K562 (cell line): ENCODE results near the gene IDH1. TPM values are rescaled to one million over a fixed set of nuclear protein-coding genes. Genes with fewer than 3 reads are reported as not detected.

Experiments
- FOXA1 ChIP-seq: fragments of 450-650 bp; IDR thresholded peaks from 2 replicates; pipeline ENCODE4 v1.6.1; 2016; ENCODE audit warnings: mild to moderate bottlenecking, borderline replicate concordance
- ILF3 ChIP-seq: fragments of 450-650 bp; IDR thresholded peaks from 2 replicates; pipeline ENCODE4 v1.6.1; 2018; ENCODE audit warnings: antibody characterized with exemption, mild to moderate bottlenecking, moderate library complexity, borderline replicate concordance
- MCM7 ChIP-seq, 2 experiments: fragments of 450-650 bp; IDR thresholded peaks; 2 replicates each; pipeline ENCODE4 v1.6.1; 2016 to 2018
- MTA2 ChIP-seq: fragments of 450-650 bp; IDR thresholded peaks from 2 replicates; pipeline ENCODE4 v1.6.1; 2016; ENCODE audit warnings: low read depth
- NBN ChIP-seq: fragments of 450-650 bp; IDR thresholded peaks from 2 replicates; pipeline ENCODE4 v1.6.1; 2016; ENCODE audit warnings: low read depth, mild to moderate bottlenecking
- POLR2AphosphoS5 ChIP-seq: IDR thresholded peaks from 2 replicates; pipeline ENCODE4 v1.6.1; 2011; ENCODE audit warnings: mild to moderate bottlenecking, low read depth, low read length, moderate library complexity; ENCODE audit not compliant: control insufficient read depth, insufficient read depth
- PRMT5 ChIP-seq: sonication (generic); formaldehyde crosslinking; IDR thresholded peaks from 2 replicates; pipeline ENCODE4 v1.5.0; 2020; ENCODE audit warnings: missing genetic modification reagents
- RAD21 ChIP-seq, 2 experiments: fragments of 250-450 bp in 1 of 2; fragments of 450-650 bp in 1 of 2; sonication (Bioruptor Pico) in 1 of 2; formaldehyde crosslinking in 1 of 2; IDR thresholded peaks in 1 of 2; conservative IDR thresholded peaks in 1 of 2; 2 replicates each; pipeline versions ENCODE4 v1.4.0 to v1.8.0; 2020 to 2022; ENCODE audit warnings: mild to moderate bottlenecking in 2 of 2, moderate library complexity in 1 of 2
- RBM34 ChIP-seq: fragments of 200-400 bp; formaldehyde crosslinking; IDR thresholded peaks from 2 replicates; pipeline ENCODE4 v1.6.1; 2018; ENCODE audit warnings: low read length, borderline replicate concordance; ENCODE audit not compliant: insufficient read depth
- TRIM24 ChIP-seq, 2 experiments: fragments of 450-650 bp; IDR thresholded peaks; 2 replicates each; pipeline ENCODE4 v1.6.1; 2016
- YY1 ChIP-seq, 3 experiments: IDR thresholded peaks; 2 replicates each; pipeline ENCODE4 v1.6.1; 2011; ENCODE audit warnings: low read length in 2 of 3, mild to moderate bottlenecking in 2 of 3, moderate library complexity in 2 of 3, borderline replicate concordance in 1 of 3, control low read depth in 1 of 3, low read depth in 1 of 3; ENCODE audit not compliant: insufficient read depth in 3 of 3, insufficient replicate concordance in 2 of 3, control insufficient read depth in 1 of 3, insufficient read length in 1 of 3; ENCODE audit errors: extremely low read depth in 1 of 3
- ZC3H11A ChIP-seq: IDR thresholded peaks from 2 replicates; pipeline ENCODE4 v1.6.1; 2012; ENCODE audit warnings: low read depth, low read length, improper control_type of control experiment
- ZNF133 ChIP-seq: fragments of 250-450 bp; sonication (Bioruptor Pico); IDR thresholded peaks from 2 replicates; pipeline ENCODE4 v1.4.0; 2020; ENCODE audit warnings: mild to moderate bottlenecking
- ZNF699 ChIP-seq: fragments of 250-450 bp; sonication (Bioruptor Pico); IDR thresholded peaks from 2 replicates; pipeline ENCODE4 v1.8.0; 2021; ENCODE audit warnings: mild to moderate bottlenecking, moderate library complexity; ENCODE audit not compliant: insufficient replicate concordance
- polyA plus RNA-seq, 8 experiments: library from polyadenylated mRNA; depleted of rRNA in 4 of 8; stranded (reverse) in 5 of 8; unstranded in 3 of 8; fragments of >200 nt; fragmentation: Nextera tagmentation in 2 of 8; fragmentation: Illumina TruSeq in 1 of 8; extraction: Ambion mirVana in 2 of 8; extraction: Trizol in 1 of 8; gene quantifications; 2 replicates each; pipeline versions ENCODE4 v1.2.1 to v1.2.3, GENCODE V29; 2011 to 2014; ENCODE audit warnings: inconsistent platforms in 1 of 8, missing spikeins in 1 of 8
- total RNA-seq, 7 experiments: library from RNA; depleted of rRNA in 6 of 7; stranded (reverse); fragments of >200 nt in 6 of 7; fragmentation: Illumina TruSeq in 2 of 7; extraction: Trizol in 2 of 7; gene quantifications; 2 replicates each; pipeline versions ENCODE4 v1.2.1 to v1.2.3, GENCODE V29; 2011 to 2021; ENCODE audit warnings: low replicate concordance in 1 of 7
- TF ChIP-seq, protein P1 (sequence below): fragments of 450-650 bp; IDR thresholded peaks from 2 replicates; pipeline ENCODE4 v1.6.1; 2018; ENCODE audit not compliant: partially characterized antibody
- TF ChIP-seq, protein P2 (sequence below): fragments of 250-450 bp; sonication (Bioruptor Pico); IDR thresholded peaks from 2 replicates; pipeline ENCODE4 v1.9.0; 2021; ENCODE audit warnings: mild to moderate bottlenecking
- TF ChIP-seq, protein P3 (sequence below): fragments of 250-450 bp; sonication (Bioruptor Pico); IDR thresholded peaks from 2 replicates; pipeline ENCODE4 v1.5.0; 2021
- TF ChIP-seq, protein P4 (sequence below): fragments of 150-350 bp; conservative IDR thresholded peaks from 2 replicates; pipeline ENCODE4 v1.6.1; 2014; ENCODE audit warnings: low read length

The IDH1 gene
- total and polyA plus RNA-seq, 9 of the 15 experiments (the other 6 are each of a cell fraction or from before 2014, with no cell fraction given): 61.9 to 194 (median 101) TPM

DNA sequence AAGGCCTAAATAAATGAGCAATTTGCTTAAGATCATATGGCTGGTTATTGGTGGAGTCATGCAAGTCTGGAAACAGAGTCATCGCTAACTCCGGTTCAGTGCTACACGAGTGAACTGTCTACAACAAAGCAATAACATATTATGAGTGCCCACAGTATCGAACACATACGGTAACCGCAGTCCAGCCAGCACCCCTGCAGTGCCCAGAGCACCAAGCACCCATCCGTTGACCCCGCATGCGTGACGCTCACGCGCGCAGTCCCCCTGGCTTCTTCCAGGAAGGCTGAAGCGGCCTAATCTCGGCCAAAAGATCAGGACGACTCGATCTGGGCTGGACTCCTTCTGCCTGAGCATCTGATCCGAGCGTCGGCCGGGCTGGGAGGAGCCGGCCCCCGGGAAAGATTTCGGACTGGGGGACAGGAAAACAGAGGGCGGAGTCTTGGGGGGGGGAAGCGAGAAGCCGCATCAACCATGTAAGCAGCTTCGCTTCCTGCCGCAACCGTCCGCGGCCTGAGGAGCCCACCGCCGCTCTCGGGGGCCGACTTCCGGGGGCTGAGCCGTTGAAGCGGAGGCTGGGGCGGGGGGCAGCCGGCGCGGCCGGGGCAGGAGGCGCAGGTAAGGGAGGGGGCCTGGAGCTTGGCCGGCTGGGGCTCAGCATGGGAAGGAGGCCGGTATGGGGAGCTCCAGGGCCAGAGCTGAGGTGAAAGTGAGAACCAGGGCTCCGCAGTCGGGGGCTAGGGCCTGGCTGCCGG is 11.1 kb upstream of the IDH1 start, which contains the start of gene PIKFYVE (continued):
- TF ChIP-seq, protein P1, sequence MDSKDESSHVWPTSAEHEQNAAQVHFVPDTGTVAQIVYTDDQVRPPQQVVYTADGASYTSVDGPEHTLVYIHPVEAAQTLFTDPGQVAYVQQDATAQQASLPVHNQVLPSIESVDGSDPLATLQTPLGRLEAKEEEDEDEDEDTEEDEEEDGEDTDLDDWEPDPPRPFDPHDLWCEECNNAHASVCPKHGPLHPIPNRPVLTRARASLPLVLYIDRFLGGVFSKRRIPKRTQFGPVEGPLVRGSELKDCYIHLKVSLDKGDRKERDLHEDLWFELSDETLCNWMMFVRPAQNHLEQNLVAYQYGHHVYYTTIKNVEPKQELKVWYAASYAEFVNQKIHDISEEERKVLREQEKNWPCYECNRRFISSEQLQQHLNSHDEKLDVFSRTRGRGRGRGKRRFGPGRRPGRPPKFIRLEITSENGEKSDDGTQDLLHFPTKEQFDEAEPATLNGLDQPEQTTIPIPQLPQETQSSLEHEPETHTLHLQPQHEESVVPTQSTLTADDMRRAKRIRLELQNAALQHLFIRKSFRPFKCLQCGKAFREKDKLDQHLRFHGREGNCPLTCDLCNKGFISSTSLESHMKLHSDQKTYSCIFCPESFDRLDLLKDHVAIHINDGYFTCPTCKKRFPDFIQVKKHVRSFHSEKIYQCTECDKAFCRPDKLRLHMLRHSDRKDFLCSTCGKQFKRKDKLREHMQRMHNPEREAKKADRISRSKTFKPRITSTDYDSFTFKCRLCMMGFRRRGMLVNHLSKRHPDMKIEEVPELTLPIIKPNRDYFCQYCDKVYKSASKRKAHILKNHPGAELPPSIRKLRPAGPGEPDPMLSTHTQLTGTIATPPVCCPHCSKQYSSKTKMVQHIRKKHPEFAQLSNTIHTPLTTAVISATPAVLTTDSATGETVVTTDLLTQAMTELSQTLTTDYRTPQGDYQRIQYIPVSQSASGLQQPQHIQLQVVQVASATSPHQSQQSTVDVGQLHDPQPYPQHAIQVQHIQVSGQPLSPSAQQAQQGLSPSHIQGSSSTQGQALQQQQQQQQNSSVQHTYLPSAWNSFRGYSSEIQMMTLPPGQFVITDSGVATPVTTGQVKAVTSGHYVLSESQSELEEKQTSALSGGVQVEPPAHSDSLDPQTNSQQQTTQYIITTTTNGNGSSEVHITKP: peak; percentile 30
- TF ChIP-seq PRMT5 (CRISPR knock-in tag) (no peak), RAD21 (CRISPR knock-in tag; conservative IDR thresholded peaks at IDR 0.05 in 1 of 2, IDR thresholded peaks at IDR 0.05 in 1 of 2) (no peak), POLR2AphosphoS5 (peak; percentile 76), NBN (peak; percentile 43; the same call in 1 of the 2 replicates), ZNF133 (CRISPR knock-in tag) (no peak), RBM34 (no peak), ILF3 (no peak), ZNF699 (CRISPR knock-in tag) (no peak), MCM7 (IDR thresholded peaks at IDR 0.05) (no peak), TRIM24 (IDR thresholded peaks at IDR 0.05) (peak in 1 of 2 experiments; percentile 17; a peak in 1 of 4 replicates), FOXA1 (no peak), ZC3H11A (no peak), MTA2 (no peak), YY1 (IDR thresholded peaks at IDR 0.05; ENCODE audit: borderline replicate concordance in 1 of 3, control insufficient read depth in 1 of 3, extremely low read depth in 1 of 3, insufficient read depth in 3 of 3, insufficient read length in 1 of 3, insufficient replicate concordance in 2 of 3, low read depth in 1 of 3, low read length in 2 of 3) (peak in 2 of 3 experiments; percentile 37 to 54)
- TF ChIP-seq, protein P2, sequence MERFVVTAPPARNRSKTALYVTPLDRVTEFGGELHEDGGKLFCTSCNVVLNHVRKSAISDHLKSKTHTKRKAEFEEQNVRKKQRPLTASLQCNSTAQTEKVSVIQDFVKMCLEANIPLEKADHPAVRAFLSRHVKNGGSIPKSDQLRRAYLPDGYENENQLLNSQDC (CRISPR knock-in tag): no peak
- TF ChIP-seq, protein P3, sequence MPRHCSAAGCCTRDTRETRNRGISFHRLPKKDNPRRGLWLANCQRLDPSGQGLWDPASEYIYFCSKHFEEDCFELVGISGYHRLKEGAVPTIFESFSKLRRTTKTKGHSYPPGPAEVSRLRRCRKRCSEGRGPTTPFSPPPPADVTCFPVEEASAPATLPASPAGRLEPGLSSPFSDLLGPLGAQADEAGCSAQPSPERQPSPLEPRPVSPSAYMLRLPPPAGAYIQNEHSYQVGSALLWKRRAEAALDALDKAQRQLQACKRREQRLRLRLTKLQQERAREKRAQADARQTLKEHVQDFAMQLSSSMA (CRISPR knock-in tag): no peak
- TF ChIP-seq, protein P4, sequence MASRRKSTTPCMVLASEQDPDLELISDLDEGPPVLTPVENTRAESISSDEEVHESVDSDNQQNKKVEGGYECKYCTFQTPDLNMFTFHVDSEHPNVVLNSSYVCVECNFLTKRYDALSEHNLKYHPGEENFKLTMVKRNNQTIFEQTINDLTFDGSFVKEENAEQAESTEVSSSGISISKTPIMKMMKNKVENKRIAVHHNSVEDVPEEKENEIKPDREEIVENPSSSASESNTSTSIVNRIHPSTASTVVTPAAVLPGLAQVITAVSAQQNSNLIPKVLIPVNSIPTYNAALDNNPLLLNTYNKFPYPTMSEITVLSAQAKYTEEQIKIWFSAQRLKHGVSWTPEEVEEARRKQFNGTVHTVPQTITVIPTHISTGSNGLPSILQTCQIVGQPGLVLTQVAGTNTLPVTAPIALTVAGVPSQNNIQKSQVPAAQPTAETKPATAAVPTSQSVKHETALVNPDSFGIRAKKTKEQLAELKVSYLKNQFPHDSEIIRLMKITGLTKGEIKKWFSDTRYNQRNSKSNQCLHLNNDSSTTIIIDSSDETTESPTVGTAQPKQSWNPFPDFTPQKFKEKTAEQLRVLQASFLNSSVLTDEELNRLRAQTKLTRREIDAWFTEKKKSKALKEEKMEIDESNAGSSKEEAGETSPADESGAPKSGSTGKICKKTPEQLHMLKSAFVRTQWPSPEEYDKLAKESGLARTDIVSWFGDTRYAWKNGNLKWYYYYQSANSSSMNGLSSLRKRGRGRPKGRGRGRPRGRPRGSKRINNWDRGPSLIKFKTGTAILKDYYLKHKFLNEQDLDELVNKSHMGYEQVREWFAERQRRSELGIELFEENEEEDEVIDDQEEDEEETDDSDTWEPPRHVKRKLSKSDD: no peak
